OCI-LY3 (cell line): ENCODE measurements around the gene MYH6.
"Not testable (repeated sequence)": the region's sequence is repeated elsewhere in the genome, so short reads cannot be mapped to it uniquely, and the experiment has no call there.

Experiments
- H2AFZ ChIP-seq: fragments of 200-600, 300-600 bp; shearing (Covaris generic); 2 replicates; pipeline ENCODE4 v1.6.0; 2014; ENCODE audit warnings: antibody characterized with exemption, low read depth, low read length
- H3K27ac ChIP-seq: fragments of 200-600, 300-600 bp; sonication (generic); 2 replicates; pipeline ENCODE4 v1.5.1; 2014; ENCODE audit warnings: mild to moderate bottlenecking, low read length, moderate library complexity, mixed read lengths
- H3K27me3 ChIP-seq: fragments of 200-600, 300-600 bp; sonication (generic); 2 replicates; pipeline ENCODE4 v1.6.1; 2014; ENCODE audit warnings: low read depth, low read length, mixed read lengths
- H3K36me3 ChIP-seq: fragments of 200-600, 300-600 bp; sonication (generic); replicated peaks from 2 replicates; pipeline ENCODE3; 2014; ENCODE audit warnings: low read depth, low read length, mixed read lengths
- H3K4me1 ChIP-seq: fragments of 300-600, 200-600 bp; sonication (generic); 2 replicates; pipeline ENCODE4 v1.6.1; 2014; ENCODE audit warnings: low read length, mixed read lengths
- H3K4me2 ChIP-seq: fragments of 200-600, 300-600 bp; sonication (generic); 2 replicates; pipeline ENCODE4 v1.6.1; 2014; ENCODE audit warnings: low read length, mixed read lengths
- H3K4me3 ChIP-seq: fragments of 300-600, 200-600 bp; sonication (generic); 2 replicates; pipeline ENCODE4 v1.5.1; 2014; ENCODE audit warnings: antibody characterized with exemption, mild to moderate bottlenecking, low read length, moderate library complexity
- H3K79me2 ChIP-seq: fragments of 300-600, 200-600 bp; shearing (Covaris generic); 2 replicates; pipeline ENCODE4 v1.6.1; 2014; ENCODE audit warnings: mild to moderate bottlenecking, low read length, mixed read lengths
- H3K9ac ChIP-seq: fragments of 300-600, 200-600 bp; shearing (Covaris generic); 2 replicates; pipeline ENCODE4 v1.6.0; 2014; ENCODE audit warnings: mild to moderate bottlenecking, low read length, moderate library complexity
- H3K9me3 ChIP-seq: fragments of 200-600, 300-600 bp; shearing (Covaris generic); 2 replicates; pipeline ENCODE4 v1.6.1; 2014; ENCODE audit warnings: low read length, mixed read lengths; ENCODE audit not compliant: insufficient read depth
- H4K20me1 ChIP-seq: fragments of 200-600, 300-600 bp; sonication (generic); 2 replicates; pipeline ENCODE4 v1.6.1; 2016; ENCODE audit warnings: low read length, mixed read lengths; ENCODE audit not compliant: insufficient read depth
- CTCF ChIP-seq: fragments of 200-600, 300-600 bp; sonication (generic); IDR thresholded peaks from 2 replicates; pipeline ENCODE4 v1.5.1; 2014; ENCODE audit warnings: antibody characterized with exemption, low read length, low read depth
- EZH2phosphoT487 ChIP-seq: fragments of 200-600 bp; shearing (Covaris generic); IDR thresholded peaks from 2 replicates; pipeline ENCODE4 v1.6.1; 2018; ENCODE audit warnings: antibody characterized with exemption, mixed run types, low read depth

MYH6 gene

GRCh38 chr14:23407516-23408306, at the start of gene MYH6:
Gene MYH6, minus strand, starts transcription at chr14:23408273. Its CDS starts 1,050 bp downstream, at chr14:23407223.
- Histone ChIP-seq H3K27me3 (no peaks in the 10 kb centered on the region; the same call in 1 of the 2 replicates), H3K9ac (no peak within 1 kb of the TSS), H2AFZ (no peak within 1 kb of the TSS), H3K9me3 (no peaks in the 10 kb centered on the region), H3K4me3 (peak within 1 kb of the TSS; percentile 43; the same call in 1 of the 2 replicates), H3K36me3 (no peaks in the 10 kb centered on the region), H3K27ac (no peak within 1 kb of the TSS), H3K4me2 (peak within 1 kb of the TSS; percentile 68), H3K4me1 (peaks cover 56% of the 10 kb centered on the region), H3K79me2 (no peaks in the 10 kb centered on the region), H4K20me1 (no peaks in the 10 kb centered on the region)
- no peak for TF ChIP-seq EZH2phosphoT487
- TF ChIP-seq CTCF: no peak

GRCh38 chr14:23456883-23457586, 49.0 kb upstream of the MYH6 start:
- H3K4me2 ChIP-seq: not testable (repeated sequence)

GRCh38 chr14:23454445-23454856, 46.4 kb upstream of the MYH6 start:
- Histone ChIP-seq H3K27me3 (peaks cover 7% of the 10 kb centered on the region; the same call in 1 of the 2 replicates), H3K9ac (no peak overlapping the region), H4K20me1 (no peaks in the 10 kb centered on the region), H2AFZ (no peak overlapping the region), H3K4me3 (no peak overlapping the region), H3K4me1 (no peaks in the 10 kb centered on the region), H3K4me2 (no peak overlapping the region), H3K36me3 (no peaks in the 10 kb centered on the region), H3K9me3 (no peaks in the 10 kb centered on the region), H3K27ac (no peak overlapping the region), H3K79me2 (no peaks in the 10 kb centered on the region)
- TF ChIP-seq EZH2phosphoT487 (no peak), CTCF (no peak)

More at GRCh38 chr14:23456883-23457586, 49.0 kb upstream of the MYH6 start:
- not testable (repeated sequence) for H3K9me3 ChIP-seq, H3K9ac ChIP-seq, H4K20me1 ChIP-seq, H3K27ac ChIP-seq, H3K4me1 ChIP-seq, H3K36me3 ChIP-seq, H3K4me3 ChIP-seq, H3K79me2 ChIP-seq, H3K27me3 ChIP-seq, H2AFZ ChIP-seq
- TF ChIP-seq CTCF: peak; percentile 35

GRCh38 chr14:23452237-23452636, 44.2 kb upstream of the MYH6 start:
- Histone ChIP-seq H3K79me2 (no peaks in the 10 kb centered on the region), H3K36me3 (no peaks in the 10 kb centered on the region), H2AFZ (no peak overlapping the region), H3K4me1 (peaks cover 4% of the 10 kb centered on the region; the same call in 1 of the 2 replicates), H3K4me3 (no peak overlapping the region), H3K27me3 (0 out of 2 replicates have a peak, but pooled peaks cover 3% of the 10 kb centered on the region), H3K9me3 (no peaks in the 10 kb centered on the region), H4K20me1 (no peaks in the 10 kb centered on the region), H3K9ac (no peak overlapping the region), H3K27ac (no peak overlapping the region), H3K4me2 (no peak overlapping the region)
- TF ChIP-seq EZH2phosphoT487 (no peak), CTCF (no peak)
